Spinal cord (tissue), 10 donors: ENCODE data around the gene ZBTB38. TPM values are rescaled to one million over a fixed set of nuclear protein-coding genes. Genes with fewer than 3 reads are reported as not detected.
A peak's percentile ranks its signal among the peaks of the same experiment; 100 is the strongest.

ENCODE experiments used
- DNase-seq, 6 donors: peaks; one replicate each; pipeline versions ENCODE4 v3.0.0 to v3.0.0-alpha.2; 2013 to 2015; ENCODE audit warnings: low spot score in 6 of 6, low read depth in 4 of 6
- H3K27ac ChIP-seq: one replicate; pipeline ENCODE4 v1.5.1; 2013; ENCODE audit warnings: low read depth, low read length, control low read depth
- H3K27me3 ChIP-seq: one replicate; pipeline ENCODE4 v1.6.1; 2013; ENCODE audit warnings: low read length; ENCODE audit not compliant: control insufficient read depth, insufficient read depth
- H3K36me3 ChIP-seq: one replicate; pipeline ENCODE4 v1.6.1; 2013; ENCODE audit warnings: low read length; ENCODE audit not compliant: control insufficient read depth, insufficient read depth
- H3K4me1 ChIP-seq: one replicate; pipeline ENCODE4 v1.6.1; 2013; ENCODE audit warnings: low read length; ENCODE audit not compliant: control insufficient read depth, insufficient read depth
- H3K4me3 ChIP-seq: one replicate; pipeline ENCODE4 v1.5.1; 2013; ENCODE audit warnings: low read depth, low read length, control low read depth
- H3K9me3 ChIP-seq: one replicate; pipeline ENCODE4 v1.6.1; 2013; ENCODE audit warnings: low read length; ENCODE audit not compliant: control insufficient read depth, insufficient read depth
- WGBS: methylation state at CpG from one replicate; pipeline ENCODE4 v1.1.5; 2013; ENCODE audit warnings: missing lambda C conversion rate; ENCODE audit not compliant: insufficient coverage; 5-methylcytosine and 5-hydroxymethylcytosine counted together
- polyA plus RNA-seq, 2 donors: library from polyadenylated mRNA; unstranded; fragments of 120-200 nt; gene quantifications; one replicate each; pipeline ENCODE4 v1.2.1, GENCODE V29; 2013; ENCODE audit not compliant: insufficient read length in 2 of 2
- total RNA-seq, 2 donors: library from RNA; depleted of rRNA in 1 of 2; stranded (reverse); fragments of 120-200 nt in 1 of 2; fragments of >200 nt in 1 of 2; gene quantifications; one replicate each; pipeline versions ENCODE4 v1.2.3 to v1.2.4, GENCODE V29; 2013 to 2014
- donor health status: healthy.

Gene ZBTB38
- total and polyA plus RNA-seq, 4 donors: 39.1 to 118 (median 64.2) TPM

DNA sequence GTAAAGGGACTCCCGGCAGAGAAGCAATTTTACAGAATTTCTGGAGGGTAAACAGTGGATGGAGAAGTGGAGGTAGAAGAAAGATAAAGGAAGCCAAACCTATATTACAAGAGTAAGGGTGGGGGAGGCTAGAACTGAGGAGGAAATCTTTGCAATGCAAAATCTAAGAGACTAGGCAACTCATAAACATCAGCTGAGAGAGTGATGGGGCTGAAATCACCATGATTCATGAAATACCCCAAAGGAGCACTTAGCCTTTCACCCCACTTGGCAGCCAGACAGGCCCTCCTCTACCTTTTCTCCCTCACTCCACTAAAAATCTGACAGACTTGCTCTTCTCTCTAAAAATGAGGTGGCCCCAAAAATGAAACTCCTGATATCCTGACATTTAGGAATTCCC, 19.5 kb upstream of the ZBTB38 start:
- Histone ChIP-seq H3K4me3 (no peak overlapping the region), H3K4me1 (peaks cover 3% of the 10 kb centered on the region), H3K9me3 (no peaks in the 10 kb centered on the region), H3K27ac (no peak overlapping the region), H3K27me3 (no peaks in the 10 kb centered on the region), H3K36me3 (no peaks in the 10 kb centered on the region)
- DNase-seq: no peak
- WGBS: 100% methylated on average over 1 of the region's 1 CpG

DNA sequence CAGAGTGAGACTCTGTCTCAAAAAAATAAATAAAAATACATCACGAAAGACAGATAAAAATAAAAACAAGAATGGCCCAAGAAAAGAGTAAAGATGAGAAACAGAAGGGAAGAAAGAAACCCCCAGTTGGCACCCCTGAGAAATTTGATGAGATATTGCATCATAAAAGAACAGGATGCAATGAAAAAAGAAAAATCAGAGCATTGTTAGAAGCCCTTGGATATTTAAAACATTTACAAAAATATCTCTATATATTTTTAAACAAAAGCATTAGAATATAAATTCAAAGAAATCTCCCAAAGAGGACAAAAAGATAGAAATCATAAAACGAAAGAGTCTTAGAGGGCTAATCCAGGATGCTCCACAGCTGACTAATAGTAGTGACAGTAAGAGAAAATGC, 18.6 kb upstream of the ZBTB38 start:
- H3K4me1 ChIP-seq: peaks cover 3% of the 10 kb centered on the region
- no peak overlapping the region for H3K4me3 ChIP-seq
- no peaks in the 10 kb centered on the region for H3K27me3 ChIP-seq
- WGBS: no CpG with 5 or more reads among the region's 2 CpGs
- H3K36me3 ChIP-seq: no peaks in the 10 kb centered on the region
- DNase-seq: no peak
- no peaks in the 10 kb centered on the region for H3K9me3 ChIP-seq
- H3K27ac ChIP-seq: no peak overlapping the region

DNA sequence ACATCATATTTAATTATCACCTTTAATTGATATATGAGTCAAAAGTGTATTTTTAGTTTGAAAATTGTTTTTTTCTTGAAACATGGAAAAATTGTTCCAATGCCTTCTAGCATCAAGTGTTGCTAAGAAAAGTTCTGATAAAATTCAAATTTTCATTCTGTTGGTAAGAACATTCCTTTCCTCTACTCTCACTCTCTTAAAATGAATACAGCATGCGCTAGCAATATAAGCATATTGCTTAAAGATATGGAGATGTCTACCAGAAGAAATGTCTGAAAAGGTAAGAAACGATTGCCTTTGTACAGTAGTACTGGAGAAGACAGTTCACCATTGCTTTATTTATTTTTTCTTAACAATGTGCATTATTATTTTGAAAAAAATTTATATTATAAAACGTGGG, 17.6 kb upstream of the ZBTB38 start:
- no peak overlapping the region for H3K27ac ChIP-seq
- no peaks in the 10 kb centered on the region for H3K36me3 ChIP-seq
- no CpG with 5 or more reads among the region's 3 CpGs for WGBS
- no peak for DNase-seq
- H3K27me3 ChIP-seq: no peaks in the 10 kb centered on the region
- H3K9me3 ChIP-seq: no peaks in the 10 kb centered on the region
- peaks cover 3% of the 10 kb centered on the region for H3K4me1 ChIP-seq
- no peak overlapping the region for H3K4me3 ChIP-seq

DNA sequence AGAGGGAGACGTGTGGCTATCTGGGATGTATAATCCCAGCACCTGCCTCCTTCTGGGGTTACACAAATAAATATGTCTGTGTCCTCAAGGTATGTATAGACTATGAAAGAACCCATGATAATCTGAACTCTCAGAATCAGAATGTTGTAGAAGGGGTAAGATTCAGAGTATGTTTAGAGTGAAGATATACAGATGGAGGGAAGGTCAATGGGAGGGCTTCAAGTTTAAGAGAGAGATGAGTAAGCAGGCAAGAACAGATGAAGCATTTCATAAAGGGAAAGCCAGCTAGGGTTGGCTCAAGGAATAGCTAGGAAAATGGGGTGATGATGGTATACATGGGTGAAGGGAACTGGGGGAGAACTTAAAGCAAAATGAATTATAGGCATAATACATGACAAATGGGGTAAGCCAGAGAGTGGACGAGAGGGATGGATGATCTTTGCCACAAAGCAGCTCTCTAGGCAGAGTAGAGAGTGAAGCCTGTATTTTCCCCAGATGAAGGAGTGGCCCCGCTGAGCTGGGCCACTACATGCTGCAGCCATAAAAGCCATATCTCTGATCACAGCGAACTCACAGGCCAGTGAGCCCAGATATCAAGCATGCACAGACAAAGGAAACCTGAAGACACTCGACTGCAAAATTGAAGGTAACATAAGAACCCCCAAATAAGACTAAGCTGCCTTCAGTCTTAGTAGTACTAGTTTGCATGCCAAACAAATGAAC, 15.9 kb upstream of the ZBTB38 start:
- no peaks in the 10 kb centered on the region for H3K36me3 ChIP-seq
- no peak for DNase-seq
- peaks cover 2% of the 10 kb centered on the region for H3K4me1 ChIP-seq
- H3K9me3 ChIP-seq: no peaks in the 10 kb centered on the region
- H3K4me3 ChIP-seq: no peak overlapping the region
- WGBS: 75% methylated on average over 4 of the region's 5 CpGs
- H3K27me3 ChIP-seq: no peaks in the 10 kb centered on the region
- H3K27ac ChIP-seq: no peak overlapping the region

DNA sequence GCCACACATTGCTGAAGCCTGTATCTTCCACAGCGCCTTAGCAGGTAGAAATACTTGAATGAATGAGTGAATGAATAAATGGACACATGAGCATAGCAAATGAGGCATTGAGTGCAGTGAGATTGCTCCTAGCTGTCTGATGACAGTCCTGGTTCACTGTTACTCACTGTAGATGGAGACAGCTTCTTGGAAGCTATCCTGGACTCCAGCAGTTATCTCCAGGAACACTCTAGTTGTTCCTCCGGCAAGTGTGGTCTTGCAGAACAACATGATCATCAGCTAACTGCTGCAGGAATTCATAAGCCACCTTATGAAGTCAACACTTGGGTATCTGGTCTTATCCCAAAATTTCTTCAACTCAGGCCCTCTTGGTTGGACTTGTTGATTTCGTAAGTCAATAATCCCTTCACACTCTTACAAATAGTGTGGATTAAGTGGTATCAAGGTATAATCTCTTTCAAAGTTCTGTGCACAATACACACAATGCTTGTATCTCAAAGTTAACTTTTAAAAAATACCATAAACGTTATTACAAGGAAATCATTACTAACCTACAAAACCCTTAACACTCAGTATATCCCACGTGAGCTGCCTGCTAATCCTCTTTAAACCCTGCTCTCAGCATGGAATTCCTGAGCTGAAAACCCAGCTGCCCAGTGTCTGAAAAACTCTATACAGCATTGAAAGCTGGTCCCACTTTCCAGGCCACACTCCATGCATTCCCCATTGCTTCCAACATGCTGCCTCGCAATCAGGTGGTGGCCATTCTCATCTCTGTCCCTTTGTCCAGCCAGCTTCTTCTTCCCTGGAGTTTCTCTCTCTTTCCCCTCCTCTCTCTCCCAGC, 14.4 kb upstream of the ZBTB38 start:
- H3K4me3 ChIP-seq: no peak overlapping the region
- no peaks in the 10 kb centered on the region for H3K9me3 ChIP-seq
- no peaks in the 10 kb centered on the region for H3K36me3 ChIP-seq
- H3K27me3 ChIP-seq: no peaks in the 10 kb centered on the region
- no peak for DNase-seq
- WGBS: 73% methylated on average over 4 of the region's 6 CpGs
- no peak overlapping the region for H3K27ac ChIP-seq
- H3K4me1 ChIP-seq: no peaks in the 10 kb centered on the region

DNA sequence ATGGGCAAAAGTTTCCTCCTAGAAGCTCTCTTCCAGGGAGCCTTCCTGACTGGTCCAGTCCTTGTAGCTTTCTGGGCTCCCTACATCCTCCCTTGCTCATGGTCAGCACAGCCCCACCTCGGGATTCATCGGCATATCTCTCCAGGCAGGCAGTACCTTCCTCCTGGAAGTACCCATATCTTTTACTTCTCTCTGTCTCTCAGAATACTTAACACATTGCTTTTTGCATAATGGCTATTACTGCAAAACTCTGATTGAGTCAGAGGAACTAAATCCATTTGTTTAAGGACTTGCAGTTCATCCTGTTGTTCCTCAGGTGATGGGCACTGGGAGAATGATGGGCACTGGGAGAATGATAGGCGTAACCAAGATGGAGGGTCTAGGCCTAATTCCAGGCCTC, 13.8 kb upstream of the ZBTB38 start:
- Histone ChIP-seq H3K36me3 (no peaks in the 10 kb centered on the region), H3K4me1 (no peaks in the 10 kb centered on the region), H3K27ac (no peak overlapping the region), H3K4me3 (no peak overlapping the region), H3K9me3 (no peaks in the 10 kb centered on the region), H3K27me3 (no peaks in the 10 kb centered on the region)
- 88% methylated on average over 2 of the region's 3 CpGs for WGBS
- DNase-seq: no peak

DNA sequence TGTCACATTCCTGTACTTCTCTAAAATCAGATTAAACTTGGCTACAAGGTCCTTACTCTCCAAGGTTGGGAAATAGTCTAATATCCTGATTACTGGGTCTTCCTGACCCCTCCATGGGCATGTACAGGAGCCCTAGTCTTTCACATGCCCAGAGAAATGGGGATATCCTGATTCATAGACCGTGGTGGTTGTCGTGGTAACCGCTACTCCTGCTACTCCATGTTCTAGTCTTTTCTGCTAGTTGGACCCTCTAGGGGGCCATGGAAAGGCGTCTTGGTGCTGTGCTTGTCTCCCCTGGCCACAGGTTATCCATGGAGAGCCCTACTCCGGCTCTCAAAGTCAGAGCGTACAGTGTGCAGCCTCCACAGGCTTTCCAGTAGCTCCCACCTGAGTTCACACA, 13.1 kb upstream of the ZBTB38 start:
- peak in 1 of 6 donors; percentile 49 for DNase-seq
- Histone ChIP-seq H3K4me3 (no peak overlapping the region), H3K27ac (no peak overlapping the region), H3K27me3 (no peaks in the 10 kb centered on the region), H3K36me3 (no peaks in the 10 kb centered on the region), H3K9me3 (no peaks in the 10 kb centered on the region), H3K4me1 (no peaks in the 10 kb centered on the region)
- WGBS: 68% methylated on average over 6 of the region's 6 CpGs

DNA sequence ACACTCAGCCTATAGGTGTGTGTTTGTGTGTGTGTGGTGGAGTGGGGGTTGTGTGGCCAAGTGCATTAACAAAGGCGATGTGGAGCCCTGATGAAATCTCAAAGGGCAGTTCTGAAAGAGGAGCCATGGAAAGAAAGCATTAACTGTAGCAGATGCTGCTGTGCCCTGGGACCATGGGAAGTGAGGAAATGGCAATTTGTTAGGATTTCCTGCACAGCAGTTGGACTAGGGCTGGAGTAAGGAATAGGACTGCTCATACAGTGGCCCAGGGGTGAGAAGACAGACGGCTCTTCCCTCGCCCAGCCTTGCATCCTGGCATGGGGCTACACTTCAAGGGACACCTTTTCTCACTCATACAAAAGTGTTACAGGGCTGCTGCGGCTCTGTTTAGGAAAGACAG, 12.3 kb upstream of the ZBTB38 start:
- 42% methylated on average over 1 of the region's 4 CpGs for WGBS
- no peaks in the 10 kb centered on the region for H3K4me1 ChIP-seq
- H3K9me3 ChIP-seq: no peaks in the 10 kb centered on the region
- H3K36me3 ChIP-seq: no peaks in the 10 kb centered on the region
- no peak overlapping the region for H3K4me3 ChIP-seq
- peak in 1 of 6 donors; percentile 17 for DNase-seq
- no peaks in the 10 kb centered on the region for H3K27me3 ChIP-seq
- no peak overlapping the region for H3K27ac ChIP-seq

DNA sequence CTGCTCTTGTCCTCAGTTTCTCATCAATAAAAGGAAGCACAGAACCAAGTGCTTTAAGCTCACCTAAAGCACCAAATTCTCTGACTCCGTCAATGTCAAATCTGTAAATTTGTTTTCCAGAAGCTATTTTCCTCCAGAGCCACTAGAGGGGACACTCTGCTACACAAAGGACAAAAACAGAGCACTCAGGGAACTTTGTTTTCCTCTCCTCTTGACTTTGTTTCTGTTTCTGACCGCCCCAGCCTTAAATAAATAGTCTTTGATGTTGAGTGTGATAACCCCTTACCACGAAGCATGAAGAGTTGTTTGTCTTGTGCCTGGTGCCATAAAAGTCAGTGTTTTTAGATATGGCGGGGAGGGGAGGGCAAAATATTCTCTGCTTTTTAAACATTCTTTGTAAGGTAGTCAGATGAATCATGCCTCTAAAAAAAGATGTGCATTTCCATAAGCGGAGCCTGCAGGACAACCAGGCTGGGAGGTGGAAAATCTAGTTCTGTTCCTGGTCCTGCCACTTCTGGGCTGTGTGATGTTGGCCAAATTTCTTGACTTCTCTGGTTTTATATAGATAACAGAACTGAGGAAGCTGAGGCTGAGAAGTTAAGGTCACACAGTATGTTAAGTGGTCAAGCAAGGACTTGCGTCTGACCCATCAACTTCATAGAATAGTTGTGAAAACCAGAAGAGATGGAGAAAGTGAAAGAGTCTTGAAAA, 7.3 kb upstream of the ZBTB38 start:
- no peaks in the 10 kb centered on the region for H3K4me1 ChIP-seq
- peak overlapping the region; percentile 10 for H3K4me3 ChIP-seq
- DNase-seq: peak in 2 of 6 donors; percentile 75 to 78
- H3K9me3 ChIP-seq: peaks cover 2% of the 10 kb centered on the region
- no peaks in the 10 kb centered on the region for H3K36me3 ChIP-seq
- H3K27me3 ChIP-seq: no peaks in the 10 kb centered on the region
- no peak overlapping the region for H3K27ac ChIP-seq
- WGBS: 58% methylated on average over 3 of the region's 6 CpGs
